T-cell (primary cell): ENCODE data around the gene LEMD3. TPM values are rescaled to one million over a fixed set of nuclear protein-coding genes. Genes with fewer than 3 reads are reported as not detected.

Experiments
- ATAC-seq, 4 experiments: fragments of 200-7000 bp in 3 of 4; fragments of 150-1000 bp in 1 of 4; cut with Tn5 transposase; replicated peaks in 1 of 4; 1 replicate in 3 of 4; 2 replicates in 1 of 4; pipeline ENCODE4 v1.10.0; 2021; ENCODE audit warnings: moderate library complexity in 3 of 4, mild to moderate bottlenecking in 2 of 4, moderate number of reproducible peaks in 1 of 4
- CTCF ChIA-PET, 2 donors: fragments of 300-600 bp; sonication (Branson Sonifier 250); formaldehyde crosslinking; loops; one replicate each; lab custom pipeline; 2022; ENCODE audit warnings: antibody characterized with exemption in 2 of 2; lab: Charles Lee
- POLR2A ChIA-PET, 2 donors: fragments of 300-600 bp; sonication (Branson Sonifier 250); formaldehyde crosslinking; loops; one replicate each; lab custom pipeline; 2022; ENCODE audit warnings: antibody characterized with exemption in 2 of 2; lab: Charles Lee
- DNase-seq, 35 experiments: peaks; one replicate each; pipeline versions ENCODE4 v3.0.0 to v3.0.0-alpha.2; 2013 to 2023
- H3K27ac ChIP-seq: one replicate; pipeline ENCODE4 v1.5.1; 2013; ENCODE audit warnings: low read length
- H3K27me3 ChIP-seq, 2 experiments: replicated peaks in 1 of 2; 1 replicate in 1 of 2; 2 replicates in 1 of 2; pipeline versions ENCODE4 v1.6.1 to v1.7.0; 2013; ENCODE audit warnings: low read length in 1 of 2, mixed read lengths in 1 of 2; ENCODE audit not compliant: control insufficient read depth in 2 of 2, insufficient read depth in 2 of 2; ENCODE audit errors: extremely low read depth in 1 of 2
- H3K36me3 ChIP-seq, 2 donors: 1 replicate in 1 of 2; 2 replicates in 1 of 2; pipeline versions ENCODE4 v1.6.1 to v1.7.0; 2013; ENCODE audit warnings: low read length in 1 of 2; ENCODE audit not compliant: control insufficient read depth in 2 of 2, insufficient read depth in 1 of 2; ENCODE audit errors: extremely low read depth in 1 of 2
- H3K4me1 ChIP-seq, 2 experiments: 1 replicate in 1 of 2; 2 replicates in 1 of 2; pipeline versions ENCODE4 v1.6.1 to v1.7.0; 2013; ENCODE audit warnings: low read length in 2 of 2, mixed read lengths in 1 of 2; ENCODE audit not compliant: insufficient read depth in 2 of 2, control insufficient read depth in 1 of 2; ENCODE audit errors: extremely low read depth in 1 of 2
- H3K4me3 ChIP-seq, 2 donors: 1 replicate in 1 of 2; 2 replicates in 1 of 2; pipeline versions ENCODE4 v1.5.1 to v1.7.0; 2013; ENCODE audit warnings: mild to moderate bottlenecking in 2 of 2, low read length in 1 of 2, moderate library complexity in 1 of 2; ENCODE audit not compliant: control insufficient read depth in 1 of 2; ENCODE audit errors: extremely low read depth in 1 of 2
- H3K9me3 ChIP-seq: 2 replicates; pipeline ENCODE4 v1.7.0; 2013
- H3K27ac Mint-ChIP-seq, 2 donors: one replicate each; pipeline ENCODE4 v1.8.0; 2020 to 2021; ENCODE audit warnings: mild to moderate bottlenecking in 2 of 2, mixed read lengths in 2 of 2
- H3K27me3 Mint-ChIP-seq, 2 donors: one replicate each; pipeline ENCODE4 v1.8.0; 2021 to 2022; ENCODE audit warnings: mixed read lengths in 2 of 2
- H3K36me3 Mint-ChIP-seq: one replicate; pipeline ENCODE4 v1.8.0; 2021; ENCODE audit warnings: mixed read lengths
- H3K4me1 Mint-ChIP-seq, 3 donors: one replicate each; pipeline ENCODE4 v1.8.0; 2020 to 2022; ENCODE audit warnings: mixed read lengths in 3 of 3, mild to moderate bottlenecking in 1 of 3
- H3K4me3 Mint-ChIP-seq, 3 donors: one replicate each; pipeline ENCODE4 v1.8.0; 2020 to 2022; ENCODE audit warnings: mild to moderate bottlenecking in 3 of 3, mixed read lengths in 3 of 3, moderate library complexity in 3 of 3
- H3K9me3 Mint-ChIP-seq, 3 donors: one replicate each; pipeline ENCODE4 v1.8.0; 2020 to 2022; ENCODE audit warnings: mixed read lengths in 3 of 3
- WGBS: methylation state at CpG from one replicate; pipeline ENCODE4 v1.1.5; 2013; ENCODE audit warnings: missing lambda C conversion rate; ENCODE audit not compliant: insufficient coverage; 5-methylcytosine and 5-hydroxymethylcytosine counted together
- total RNA-seq, 35 experiments: library from RNA in 6 of 35; stranded (reverse) in 6 of 35; fragments of 120-200 nt in 1 of 35; gene quantifications; one replicate each; pipeline versions ENCODE4 v1.2.1 to v1.2.4 and lab custom pipeline; 2013 to 2026

LEMD3 gene
- total RNA-seq, 5 donors from 2014 or later (not counting 1 experiment from before 2014, with no cell fraction given), result 57.0 to 62.9 (median 58.2) TPM

DNA sequence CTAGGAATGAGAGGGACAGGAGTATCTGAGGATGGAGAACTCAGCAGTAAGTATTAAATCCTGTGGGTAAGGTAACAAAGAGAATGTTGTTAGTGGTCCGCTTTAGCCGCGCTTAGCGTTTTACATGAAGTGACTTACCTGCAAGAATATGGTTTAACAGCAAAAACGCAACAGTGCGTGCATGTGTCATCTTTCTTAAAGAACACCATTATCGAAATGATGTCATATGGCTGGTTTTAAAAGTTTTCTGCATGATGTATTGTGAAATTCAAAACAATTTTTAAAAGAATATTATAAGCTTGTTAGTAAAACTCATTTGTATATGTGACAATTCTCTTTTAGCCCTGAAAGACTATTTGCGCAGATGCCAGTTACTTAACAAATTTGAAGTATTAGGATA is 1.7 kb downstream of the LEMD3 start:
- no peak overlapping the region for H3K27ac ChIP-seq
- no peak for ATAC-seq
- POLR2A ChIA-PET, result no interaction called here
- H3K27me3 ChIP-seq, result peaks cover 0 to 3% of the 10 kb centered on the region in 2 experiments
- DNase-seq, result peak in 2 of 35 experiments; percentile 3 to 22
- Mint-ChIP-seq H3K9me3 (no peaks in the 10 kb centered on the region), H3K4me1 (peaks cover 17 to 41% (median 36%) of the 10 kb centered on the region in 3 donors), H3K36me3 (peaks cover 11% of the 10 kb centered on the region), H3K4me3 (peak overlapping the region; percentile 99 to 100 (median 100)), H3K27me3 (no peaks in the 10 kb centered on the region), H3K27ac (no peak overlapping the region)
- no peaks in the 10 kb centered on the region for H3K9me3 ChIP-seq
- WGBS, result 85% methylated on average over 5 of the region's 8 CpGs
- H3K4me1 ChIP-seq, result peaks cover 18 to 33% of the 10 kb centered on the region in 2 experiments
- H3K4me3 ChIP-seq, result peak overlapping the region; percentile 83 to 89
- CTCF ChIA-PET, result interaction anchor here in 1 of 2 donors (2.1 kb wide), 1 partner anchor 61 kb away, joined by 7 read pairs; no protein-coding TSS in a partner anchor
- peaks cover 0 to 11% of the 10 kb centered on the region in 2 donors for H3K36me3 ChIP-seq

DNA sequence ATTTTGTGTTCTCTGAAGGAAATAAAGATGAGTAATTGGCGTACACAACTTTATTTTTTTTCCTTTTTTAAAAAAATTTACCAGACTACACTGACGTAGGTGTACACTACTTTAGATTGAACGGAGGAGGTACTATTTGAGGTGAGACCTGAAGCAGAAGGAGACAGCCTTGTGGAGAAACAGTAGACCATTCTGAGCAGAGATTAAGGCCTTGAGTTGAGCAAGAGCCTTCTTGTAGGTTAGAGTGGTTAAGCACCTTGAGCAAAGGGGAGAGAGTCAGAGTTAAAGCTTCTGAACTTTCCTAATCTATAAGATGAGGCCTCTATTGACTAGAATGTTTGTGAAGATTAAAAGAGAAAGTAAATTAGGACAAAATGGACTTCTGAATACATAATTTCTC is 2.5 kb downstream of the LEMD3 start:
- H3K27me3 Mint-ChIP-seq, result no peaks in the 10 kb centered on the region
- H3K4me3 ChIP-seq, result no peak overlapping the region
- CTCF ChIA-PET, result interaction anchor here (0.6 to 1.8 kb wide), 3 partner anchors 24 to 376 kb away, joined by 3 to 5 read pairs (median 3); no protein-coding TSS in a partner anchor
- no CpG with 5 or more reads among the region's 3 CpGs for WGBS
- peak overlapping the region in 1 of 2 donors; percentile 30 for H3K27ac Mint-ChIP-seq
- H3K9me3 ChIP-seq, result no peaks in the 10 kb centered on the region
- POLR2A ChIA-PET, result interaction anchor here in 1 of 2 donors (0.6 kb wide), 1 partner anchor 857 kb away, joined by 4 read pairs; no protein-coding TSS in a partner anchor
- DNase-seq (peak in 2 of 35 experiments; percentile 8 to 50), ATAC-seq (peak in 1 of 4 experiments; percentile 28)
- peaks cover 17 to 41% (median 36%) of the 10 kb centered on the region in 3 donors for H3K4me1 Mint-ChIP-seq
- H3K27ac ChIP-seq, result no peak overlapping the region
- H3K4me1 ChIP-seq, result peaks cover 18 to 37% of the 10 kb centered on the region in 2 experiments
- H3K27me3 ChIP-seq, result peaks cover 0 to 2% of the 10 kb centered on the region in 2 experiments
- no peaks in the 10 kb centered on the region for H3K9me3 Mint-ChIP-seq
- H3K36me3 ChIP-seq, result peaks cover 0 to 11% of the 10 kb centered on the region in 2 donors
- H3K4me3 Mint-ChIP-seq, result peak overlapping the region; percentile 70 to 100 (median 99)
- peaks cover 11% of the 10 kb centered on the region for H3K36me3 Mint-ChIP-seq

DNA sequence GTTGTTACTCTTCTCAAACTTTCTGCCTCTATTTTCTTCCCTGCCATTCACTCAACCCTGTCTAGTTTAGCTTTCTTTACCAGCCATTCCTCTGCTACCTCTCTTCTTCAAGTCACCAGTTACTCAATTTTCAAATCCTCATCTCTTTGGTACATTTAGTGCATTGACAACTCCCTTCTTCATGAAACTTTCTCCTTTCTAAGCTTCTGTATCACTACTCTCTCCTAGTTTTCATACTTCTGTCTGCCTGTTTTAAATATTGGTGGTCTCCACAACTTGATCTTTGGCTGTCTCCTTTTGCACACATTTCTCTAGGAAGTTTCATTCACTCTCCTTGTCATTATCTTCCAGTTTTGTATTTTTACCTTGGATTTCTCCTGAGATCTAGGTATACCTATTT is 6.0 kb downstream of the LEMD3 start:
- Mint-ChIP-seq H3K27me3 (no peaks in the 10 kb centered on the region), H3K27ac (no peak overlapping the region), H3K36me3 (peaks cover 11% of the 10 kb centered on the region), H3K4me1 (peaks cover 7 to 34% (median 32%) of the 10 kb centered on the region in 3 donors), H3K9me3 (no peaks in the 10 kb centered on the region), H3K4me3 (no peak overlapping the region)
- no peaks in the 10 kb centered on the region for H3K9me3 ChIP-seq
- peaks cover 14 to 30% of the 10 kb centered on the region in 2 experiments for H3K4me1 ChIP-seq
- H3K36me3 ChIP-seq, result peaks cover 0 to 13% of the 10 kb centered on the region in 2 donors
- H3K27me3 ChIP-seq, result no peaks in the 10 kb centered on the region
- no peak for DNase-seq
- no peak overlapping the region for H3K4me3 ChIP-seq
- no peak for ATAC-seq
- POLR2A ChIA-PET, result interaction anchor here (0.6 to 0.7 kb wide), 2 partner anchors 32 to 42 kb away, joined by 3 to 4 read pairs; no protein-coding TSS in a partner anchor
- no peak overlapping the region for H3K27ac ChIP-seq
- CTCF ChIA-PET, result interaction anchor here in 1 of 2 donors (0.7 kb wide), 1 partner anchor 15 kb away, joined by 3 read pairs; no protein-coding TSS in a partner anchor

DNA sequence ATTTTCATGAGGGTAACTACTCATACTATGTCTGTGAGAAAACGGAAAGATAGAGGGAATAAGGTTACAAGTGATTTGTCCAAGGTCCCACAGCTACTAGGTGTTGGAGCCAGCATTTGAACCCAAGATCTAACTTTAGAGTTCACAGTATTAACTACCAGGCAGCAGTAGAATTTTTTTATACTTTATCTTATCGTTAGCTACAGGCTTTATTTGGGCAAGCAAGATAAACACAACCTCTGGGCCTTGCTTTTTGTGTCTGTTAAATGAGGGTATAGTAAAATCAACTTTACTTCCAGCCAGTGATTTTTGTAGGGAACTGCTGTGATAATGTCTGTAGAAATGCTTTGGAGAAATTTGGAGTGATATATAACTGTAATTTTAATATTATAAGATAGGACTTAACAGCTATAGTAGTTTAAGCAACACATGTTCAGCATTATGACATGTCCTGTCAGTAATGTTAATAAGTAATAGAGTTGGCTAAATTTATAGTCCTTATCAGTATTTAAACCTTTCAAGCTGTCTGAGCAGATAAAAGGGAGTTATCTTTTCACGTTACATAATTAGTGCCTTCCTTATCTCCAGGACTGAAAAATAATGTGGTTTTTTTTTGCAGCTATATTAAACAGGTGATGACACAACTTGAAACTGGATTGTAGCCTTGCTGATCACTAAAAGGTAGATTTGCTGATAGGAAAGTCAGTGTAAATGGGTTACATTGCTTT is 12.8 kb downstream of the LEMD3 start:
- ATAC-seq (no peak), DNase-seq (no peak)
- Mint-ChIP-seq H3K4me1 (peaks cover 51 to 60% (median 59%) of the 10 kb centered on the region in 3 donors), H3K27me3 (no peaks in the 10 kb centered on the region), H3K4me3 (no peak overlapping the region), H3K27ac (no peak overlapping the region), H3K36me3 (peaks cover 28% of the 10 kb centered on the region), H3K9me3 (no peaks in the 10 kb centered on the region)
- Histone ChIP-seq H3K36me3 (peaks cover 0 to 5% of the 10 kb centered on the region in 2 donors), H3K27me3 (no peaks in the 10 kb centered on the region), H3K27ac (no peak overlapping the region), H3K4me1 (peaks cover 0 to 6% of the 10 kb centered on the region in 2 experiments), H3K9me3 (no peaks in the 10 kb centered on the region), H3K4me3 (no peak overlapping the region)
- POLR2A ChIA-PET, result interaction anchor here (0.7 to 2.1 kb wide), 3 partner anchors 13 kb away, joined by 3 to 18 read pairs (median 4); partner anchors contain the start of gene LEMD3 (in 1 of the 2)
- WGBS, result no CpG with 5 or more reads among the region's 3 CpGs
- CTCF ChIA-PET, result interaction anchor here in 1 of 2 donors (1.0 kb wide), 1 partner anchor 14 kb away, joined by 3 read pairs; no protein-coding TSS in a partner anchor

DNA sequence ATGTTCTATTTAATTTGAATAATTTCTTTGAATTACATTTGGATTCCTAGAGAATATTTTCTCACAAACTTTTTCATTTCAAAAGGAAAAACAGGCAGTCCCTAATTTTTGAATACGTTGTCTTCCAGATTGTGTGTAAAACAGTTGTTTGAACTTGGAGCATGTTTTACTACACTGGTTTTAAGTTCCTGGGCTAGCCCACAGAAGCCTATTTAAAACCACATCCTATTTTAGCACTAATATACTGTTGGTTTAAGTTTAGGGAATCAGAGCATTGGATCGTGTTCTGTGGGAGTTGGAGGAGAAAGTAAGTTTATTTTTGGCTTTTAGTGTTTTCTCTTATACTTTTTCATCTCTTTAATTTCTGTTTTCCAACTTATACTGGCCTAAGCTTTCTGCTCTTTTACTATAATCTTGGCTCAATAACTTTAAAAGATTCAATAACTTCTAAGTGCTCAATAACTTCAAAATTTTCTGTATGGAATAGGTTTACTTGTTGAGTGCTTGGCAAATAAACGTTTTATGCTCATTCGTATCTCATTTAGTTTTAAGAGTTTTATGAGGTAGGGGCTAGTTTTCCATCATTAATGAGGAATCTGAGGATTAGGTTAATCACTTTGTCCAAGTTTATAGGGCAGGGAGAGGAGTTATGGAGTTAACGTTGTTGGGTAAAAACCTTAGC is 14.9 kb downstream of the LEMD3 start:
- H3K27me3 Mint-ChIP-seq, result no peaks in the 10 kb centered on the region
- H3K36me3 Mint-ChIP-seq, result peaks cover 42% of the 10 kb centered on the region
- Histone ChIP-seq H3K27ac (no peak overlapping the region), H3K4me1 (peaks cover 0 to 6% of the 10 kb centered on the region in 2 experiments), H3K9me3 (no peaks in the 10 kb centered on the region), H3K36me3 (peaks cover 0 to 3% of the 10 kb centered on the region in 2 donors), H3K4me3 (no peak overlapping the region), H3K27me3 (no peaks in the 10 kb centered on the region)
- no peak overlapping the region for H3K27ac Mint-ChIP-seq
- H3K9me3 Mint-ChIP-seq, result no peaks in the 10 kb centered on the region
- ChIA-PET CTCF (interaction anchor here in 1 of 2 donors (0.8 kb wide), 1 partner anchor 486 kb away, joined by 3 read pairs; no protein-coding TSS in a partner anchor), POLR2A (no interaction called here)
- no peak overlapping the region for H3K4me3 Mint-ChIP-seq
- H3K4me1 Mint-ChIP-seq, result peaks cover 69 to 75% (median 74%) of the 10 kb centered on the region in 3 donors
- DNase-seq (no peak), ATAC-seq (no peak)
- no CpG with 5 or more reads among the region's 5 CpGs for WGBS

DNA sequence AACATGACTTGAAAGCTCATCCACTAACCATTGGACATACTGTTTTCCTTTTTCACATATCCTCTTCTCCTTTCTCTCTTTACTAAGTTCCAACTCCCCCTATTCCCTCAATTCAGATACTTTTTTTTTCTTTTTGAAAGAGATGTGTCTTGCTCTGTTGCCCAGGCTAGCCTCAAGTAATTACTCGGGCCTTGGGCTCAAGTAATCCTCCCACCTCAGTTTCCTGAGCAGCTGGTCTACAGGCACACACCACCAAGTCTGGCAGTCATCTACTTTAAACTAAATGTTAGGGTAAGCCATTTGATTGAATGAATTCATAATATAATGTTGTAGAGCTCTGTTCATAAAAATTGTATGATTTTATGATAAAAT is 15.5 kb downstream of the LEMD3 start:
- H3K27ac Mint-ChIP-seq, result peak overlapping the region in 1 of 2 donors; percentile 49
- H3K36me3 ChIP-seq, result peaks cover 0 to 3% of the 10 kb centered on the region in 2 donors
- peaks cover 69 to 79% (median 78%) of the 10 kb centered on the region in 3 donors for H3K4me1 Mint-ChIP-seq
- H3K4me3 Mint-ChIP-seq, result peak overlapping the region in 1 of 3 donors; percentile 3
- H3K27me3 Mint-ChIP-seq, result no peaks in the 10 kb centered on the region
- no peak overlapping the region for H3K27ac ChIP-seq
- ChIA-PET POLR2A (no interaction called here), CTCF (interaction anchor here in 1 of 2 donors (0.8 kb wide), 1 partner anchor 487 kb away, joined by 3 read pairs; no protein-coding TSS in a partner anchor)
- peaks cover 0 to 6% of the 10 kb centered on the region in 2 experiments for H3K4me1 ChIP-seq
- H3K9me3 ChIP-seq, result no peaks in the 10 kb centered on the region
- ATAC-seq (no peak), DNase-seq (no peak)
- H3K27me3 ChIP-seq, result no peaks in the 10 kb centered on the region
- no peak overlapping the region for H3K4me3 ChIP-seq
- no CpG with 5 or more reads among the region's 1 CpG for WGBS
- H3K36me3 Mint-ChIP-seq, result peaks cover 42% of the 10 kb centered on the region
- no peaks in the 10 kb centered on the region for H3K9me3 Mint-ChIP-seq
